GM23338 (cell line): ENCODE data around the gene POLR1E. TPM values are rescaled to one million over a fixed set of nuclear protein-coding genes. Genes with fewer than 3 reads are reported as not detected.

Experiments
- ATAC-seq: fragments of 200-7000 bp; cut with Tn5 transposase; 3 replicates; pipeline ENCODE4 v1.9.1; 2020
- DNase-seq: peaks from one replicate; pipeline ENCODE4 v3.0.0-alpha.2; 2015; ENCODE audit warnings: low spot score
- H2AFZ ChIP-seq: fragments of 200-600 bp; sonication (generic); 2 replicates; pipeline ENCODE4 v1.8.0; 2016; ENCODE audit warnings: antibody characterized with exemption, mild to moderate bottlenecking, moderate library complexity
- H3F3A ChIP-seq: fragments of 200-600 bp; sonication (generic); replicated peaks from 2 replicates; pipeline ENCODE4 v1.8.0; 2017; ENCODE audit warnings: antibody characterized with exemption, mixed run types, low read depth
- H3K27ac ChIP-seq: fragments of 200-600 bp; sonication (generic); 2 replicates; pipeline ENCODE4 v1.6.1; 2016; ENCODE audit warnings: low read depth
- H3K27me3 ChIP-seq: fragments of 200-600 bp; sonication (generic); 2 replicates; pipeline ENCODE4 v1.8.0; 2016; ENCODE audit warnings: mild to moderate bottlenecking, mixed run types, moderate library complexity; ENCODE audit not compliant: insufficient read depth
- H3K36me3 ChIP-seq: fragments of 200-600 bp; sonication (generic); 2 replicates; pipeline ENCODE4 v1.8.0; 2016; ENCODE audit warnings: mild to moderate bottlenecking; ENCODE audit not compliant: insufficient read depth
- H3K4me1 ChIP-seq: fragments of 200-600 bp; sonication (generic); 2 replicates; pipeline ENCODE4 v1.8.0; 2016; ENCODE audit warnings: mild to moderate bottlenecking, moderate library complexity; ENCODE audit not compliant: insufficient read depth
- H3K4me2 ChIP-seq: fragments of 200-600 bp; sonication (generic); 2 replicates; pipeline ENCODE4 v1.7.1; 2017; ENCODE audit warnings: mixed run types
- H3K4me3 ChIP-seq: fragments of 200-600 bp; sonication (generic); 2 replicates; pipeline ENCODE4 v1.6.1; 2016; ENCODE audit warnings: mixed run types
- H3K79me2 ChIP-seq: fragments of 200-600 bp; sonication (generic); replicated peaks from 2 replicates; pipeline ENCODE4 v1.8.0; 2017; ENCODE audit warnings: mild to moderate bottlenecking; ENCODE audit not compliant: insufficient read depth
- H3K9me2 ChIP-seq: fragments of 200-600 bp; sonication (generic); 2 replicates; pipeline ENCODE4 v1.8.0; 2017; ENCODE audit not compliant: insufficient read depth
- H4K20me1 ChIP-seq: fragments of 200-600 bp; sonication (generic); replicated peaks from 2 replicates; pipeline ENCODE4 v1.8.0; 2017; ENCODE audit warnings: mild to moderate bottlenecking; ENCODE audit not compliant: insufficient read depth
- H3K27ac Mint-ChIP-seq: 2 replicates; pipeline ENCODE4 v1.8.0; 2020; ENCODE audit warnings: inconsistent platforms, mild to moderate bottlenecking, moderate library complexity, mixed read lengths
- H3K27me3 Mint-ChIP-seq: 3 replicates; pipeline ENCODE4 v1.8.0; 2022; ENCODE audit warnings: low read depth, mild to moderate bottlenecking, moderate library complexity, mixed read lengths, inconsistent platforms; ENCODE audit not compliant: insufficient read depth, poor library complexity
- H3K36me3 Mint-ChIP-seq: 3 replicates; pipeline ENCODE4 v1.8.0; 2021; ENCODE audit warnings: low read depth, mild to moderate bottlenecking, inconsistent platforms, moderate library complexity, mixed read lengths
- H3K4me1 Mint-ChIP-seq: 3 replicates; pipeline ENCODE4 v1.8.0; 2020; ENCODE audit warnings: mild to moderate bottlenecking, inconsistent platforms, mixed read lengths
- H3K4me3 Mint-ChIP-seq: 3 replicates; pipeline ENCODE4 v1.8.0; 2021; ENCODE audit warnings: moderate library complexity, mild to moderate bottlenecking, inconsistent platforms, mixed read lengths
- H3K9me3 Mint-ChIP-seq: 3 replicates; pipeline ENCODE4 v1.8.0; 2020; ENCODE audit warnings: moderate library complexity, mild to moderate bottlenecking, inconsistent platforms, mixed read lengths
- CREB1 ChIP-seq: fragments of 250-450 bp; sonication (Bioruptor Pico); IDR thresholded peaks from 2 replicates; pipeline ENCODE4 v1.5.0; 2020; ENCODE audit warnings: low read depth, mild to moderate bottlenecking, moderate library complexity
- EZH2 ChIP-seq: fragments of 200-600 bp; sonication (generic); IDR thresholded peaks from one replicate; pipeline ENCODE4 v1.8.0; 2017; ENCODE audit warnings: antibody characterized with exemption, mild to moderate bottlenecking, low read depth; ENCODE audit not compliant: unreplicated experiment
- EZH2phosphoT487 ChIP-seq: fragments of 200-600 bp; sonication (generic); IDR thresholded peaks from one replicate; pipeline ENCODE4 v1.8.1; 2018; ENCODE audit warnings: antibody characterized with exemption; ENCODE audit not compliant: unreplicated experiment
- JUNB ChIP-seq: IDR thresholded peaks from one replicate; pipeline ENCODE4 v1.6.1; 2016; ENCODE audit warnings: antibody characterized with exemption; ENCODE audit not compliant: unreplicated experiment
- NANOG ChIP-seq: IDR thresholded peaks from 2 replicates; pipeline ENCODE4 v1.6.1; 2016; ENCODE audit warnings: antibody characterized with exemption, borderline replicate concordance
- POLR2AphosphoS5 ChIP-seq: IDR thresholded peaks from 2 replicates; pipeline ENCODE4 v1.6.1; 2016; ENCODE audit warnings: antibody characterized with exemption, low read depth
- STAT1 ChIP-seq: IDR thresholded peaks from one replicate; pipeline ENCODE4 v1.6.1; 2016; ENCODE audit warnings: antibody characterized with exemption; ENCODE audit not compliant: unreplicated experiment
- ZNF114 ChIP-seq: fragments of 250-450 bp; sonication (Bioruptor Pico); IDR thresholded peaks from 2 replicates; pipeline ENCODE4 v1.5.0; 2020; ENCODE audit warnings: mild to moderate bottlenecking, moderate library complexity
- ZNF331 ChIP-seq: fragments of 250-450 bp; sonication (Bioruptor Pico); IDR thresholded peaks from 2 replicates; pipeline ENCODE4 v1.5.0; 2020; ENCODE audit warnings: low read depth, mild to moderate bottlenecking, moderate library complexity
- polyA plus RNA-seq: library from polyadenylated mRNA; unstranded; fragments of >200 nt; fragmentation: Nextera tagmentation; extraction: Ambion mirVana; gene quantifications from 2 replicates; pipeline ENCODE4 v1.2.1, GENCODE V29; 2016
- total RNA-seq: library from RNA; depleted of rRNA; stranded (reverse); fragments of >200 nt; shearing (Covaris generic); gene quantifications from 2 replicates; pipeline ENCODE4 v1.2.3, GENCODE V29; 2014
- TF ChIP-seq, protein P1 (sequence below): IDR thresholded peaks from one replicate; pipeline ENCODE4 v1.6.1; 2018; ENCODE audit warnings: antibody characterized with exemption; ENCODE audit not compliant: unreplicated experiment
- TF ChIP-seq, protein P2 (sequence below): IDR thresholded peaks from 2 replicates; pipeline ENCODE4 v1.6.1; 2016; ENCODE audit warnings: antibody characterized with exemption
- TF ChIP-seq, protein P3 (sequence below), 2 experiments: fragments of 200-600 bp in 1 of 2; sonication (generic) in 1 of 2; conservative IDR thresholded peaks; 2 replicates each; pipeline versions ENCODE4 v1.5.1 to v1.6.1; 2016 to 2017; ENCODE audit warnings: antibody characterized with exemption in 2 of 2, low read depth in 2 of 2, mild to moderate bottlenecking in 2 of 2, moderate library complexity in 1 of 2
- TF ChIP-seq, protein P4 (sequence below): fragments of 250-450 bp; sonication (Bioruptor Pico); IDR thresholded peaks from 2 replicates; pipeline ENCODE4 v1.5.0; 2020; ENCODE audit warnings: mild to moderate bottlenecking, moderate library complexity

Gene POLR1E
- total and polyA plus RNA-seq, 2 experiments from 2014 or later: 19.2 to 45.5 TPM

DNA sequence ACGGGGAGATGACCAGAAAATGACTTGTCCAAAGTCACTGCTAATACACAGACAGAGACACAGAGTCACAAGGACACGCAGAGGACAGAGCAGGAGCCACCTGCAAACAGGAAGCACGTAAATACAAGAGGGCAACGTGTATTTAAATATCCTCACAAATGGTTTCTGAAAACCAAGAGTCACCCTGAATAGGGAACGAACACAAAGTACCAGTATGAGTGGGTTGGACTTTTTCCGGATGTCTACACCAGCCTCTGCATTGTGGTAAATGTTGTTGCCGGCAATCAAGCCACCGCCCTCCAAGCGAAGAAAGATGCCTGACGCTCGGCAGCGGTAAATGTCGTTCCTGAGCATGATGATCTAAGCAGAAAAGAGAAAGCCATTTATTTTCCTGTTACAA, 46.0 kb downstream of the POLR1E start:
- no peaks in the 10 kb centered on the region for H3K4me1 ChIP-seq
- no peaks in the 10 kb centered on the region for H3K27me3 ChIP-seq
- no peak overlapping the region for H3K4me2 ChIP-seq
- H3K27me3 Mint-ChIP-seq: no peaks in the 10 kb centered on the region
- H3K27ac ChIP-seq: 0 out of 2 replicates have a peak overlapping the region, but pooled peaks have one; percentile 26
- no peaks in the 10 kb centered on the region for H3F3A ChIP-seq
- ATAC-seq (no peak), DNase-seq (no peak)
- H3K4me1 Mint-ChIP-seq: no peaks in the 10 kb centered on the region
- H4K20me1 ChIP-seq: no peaks in the 10 kb centered on the region; the same call in 1 of the 2 replicates
- no peaks in the 10 kb centered on the region for H3K9me3 Mint-ChIP-seq
- H3K79me2 ChIP-seq: no peaks in the 10 kb centered on the region
- H3K27ac Mint-ChIP-seq: no peak overlapping the region
- H2AFZ ChIP-seq: no peak overlapping the region
- no peaks in the 10 kb centered on the region for H3K9me2 ChIP-seq
- TF ChIP-seq, protein P1, sequence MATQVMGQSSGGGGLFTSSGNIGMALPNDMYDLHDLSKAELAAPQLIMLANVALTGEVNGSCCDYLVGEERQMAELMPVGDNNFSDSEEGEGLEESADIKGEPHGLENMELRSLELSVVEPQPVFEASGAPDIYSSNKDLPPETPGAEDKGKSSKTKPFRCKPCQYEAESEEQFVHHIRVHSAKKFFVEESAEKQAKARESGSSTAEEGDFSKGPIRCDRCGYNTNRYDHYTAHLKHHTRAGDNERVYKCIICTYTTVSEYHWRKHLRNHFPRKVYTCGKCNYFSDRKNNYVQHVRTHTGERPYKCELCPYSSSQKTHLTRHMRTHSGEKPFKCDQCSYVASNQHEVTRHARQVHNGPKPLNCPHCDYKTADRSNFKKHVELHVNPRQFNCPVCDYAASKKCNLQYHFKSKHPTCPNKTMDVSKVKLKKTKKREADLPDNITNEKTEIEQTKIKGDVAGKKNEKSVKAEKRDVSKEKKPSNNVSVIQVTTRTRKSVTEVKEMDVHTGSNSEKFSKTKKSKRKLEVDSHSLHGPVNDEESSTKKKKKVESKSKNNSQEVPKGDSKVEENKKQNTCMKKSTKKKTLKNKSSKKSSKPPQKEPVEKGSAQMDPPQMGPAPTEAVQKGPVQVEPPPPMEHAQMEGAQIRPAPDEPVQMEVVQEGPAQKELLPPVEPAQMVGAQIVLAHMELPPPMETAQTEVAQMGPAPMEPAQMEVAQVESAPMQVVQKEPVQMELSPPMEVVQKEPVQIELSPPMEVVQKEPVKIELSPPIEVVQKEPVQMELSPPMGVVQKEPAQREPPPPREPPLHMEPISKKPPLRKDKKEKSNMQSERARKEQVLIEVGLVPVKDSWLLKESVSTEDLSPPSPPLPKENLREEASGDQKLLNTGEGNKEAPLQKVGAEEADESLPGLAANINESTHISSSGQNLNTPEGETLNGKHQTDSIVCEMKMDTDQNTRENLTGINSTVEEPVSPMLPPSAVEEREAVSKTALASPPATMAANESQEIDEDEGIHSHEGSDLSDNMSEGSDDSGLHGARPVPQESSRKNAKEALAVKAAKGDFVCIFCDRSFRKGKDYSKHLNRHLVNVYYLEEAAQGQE: no peak
- TF ChIP-seq NANOG (no peak), JUNB (no peak), ZNF114 (no peak), EZH2phosphoT487 (no peak), ZNF331 (no peak), STAT1 (no peak), POLR2AphosphoS5 (no peak), CREB1 (no peak), EZH2 (no peak)
- TF ChIP-seq, protein P2, sequence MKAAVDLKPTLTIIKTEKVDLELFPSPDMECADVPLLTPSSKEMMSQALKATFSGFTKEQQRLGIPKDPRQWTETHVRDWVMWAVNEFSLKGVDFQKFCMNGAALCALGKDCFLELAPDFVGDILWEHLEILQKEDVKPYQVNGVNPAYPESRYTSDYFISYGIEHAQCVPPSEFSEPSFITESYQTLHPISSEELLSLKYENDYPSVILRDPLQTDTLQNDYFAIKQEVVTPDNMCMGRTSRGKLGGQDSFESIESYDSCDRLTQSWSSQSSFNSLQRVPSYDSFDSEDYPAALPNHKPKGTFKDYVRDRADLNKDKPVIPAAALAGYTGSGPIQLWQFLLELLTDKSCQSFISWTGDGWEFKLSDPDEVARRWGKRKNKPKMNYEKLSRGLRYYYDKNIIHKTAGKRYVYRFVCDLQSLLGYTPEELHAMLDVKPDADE: no peak
- TF ChIP-seq, protein P3, sequence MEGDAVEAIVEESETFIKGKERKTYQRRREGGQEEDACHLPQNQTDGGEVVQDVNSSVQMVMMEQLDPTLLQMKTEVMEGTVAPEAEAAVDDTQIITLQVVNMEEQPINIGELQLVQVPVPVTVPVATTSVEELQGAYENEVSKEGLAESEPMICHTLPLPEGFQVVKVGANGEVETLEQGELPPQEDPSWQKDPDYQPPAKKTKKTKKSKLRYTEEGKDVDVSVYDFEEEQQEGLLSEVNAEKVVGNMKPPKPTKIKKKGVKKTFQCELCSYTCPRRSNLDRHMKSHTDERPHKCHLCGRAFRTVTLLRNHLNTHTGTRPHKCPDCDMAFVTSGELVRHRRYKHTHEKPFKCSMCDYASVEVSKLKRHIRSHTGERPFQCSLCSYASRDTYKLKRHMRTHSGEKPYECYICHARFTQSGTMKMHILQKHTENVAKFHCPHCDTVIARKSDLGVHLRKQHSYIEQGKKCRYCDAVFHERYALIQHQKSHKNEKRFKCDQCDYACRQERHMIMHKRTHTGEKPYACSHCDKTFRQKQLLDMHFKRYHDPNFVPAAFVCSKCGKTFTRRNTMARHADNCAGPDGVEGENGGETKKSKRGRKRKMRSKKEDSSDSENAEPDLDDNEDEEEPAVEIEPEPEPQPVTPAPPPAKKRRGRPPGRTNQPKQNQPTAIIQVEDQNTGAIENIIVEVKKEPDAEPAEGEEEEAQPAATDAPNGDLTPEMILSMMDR (conservative IDR thresholded peaks at IDR 0.05; ENCODE audit: low read depth in 2 of 2): no peak
- TF ChIP-seq, protein P4, sequence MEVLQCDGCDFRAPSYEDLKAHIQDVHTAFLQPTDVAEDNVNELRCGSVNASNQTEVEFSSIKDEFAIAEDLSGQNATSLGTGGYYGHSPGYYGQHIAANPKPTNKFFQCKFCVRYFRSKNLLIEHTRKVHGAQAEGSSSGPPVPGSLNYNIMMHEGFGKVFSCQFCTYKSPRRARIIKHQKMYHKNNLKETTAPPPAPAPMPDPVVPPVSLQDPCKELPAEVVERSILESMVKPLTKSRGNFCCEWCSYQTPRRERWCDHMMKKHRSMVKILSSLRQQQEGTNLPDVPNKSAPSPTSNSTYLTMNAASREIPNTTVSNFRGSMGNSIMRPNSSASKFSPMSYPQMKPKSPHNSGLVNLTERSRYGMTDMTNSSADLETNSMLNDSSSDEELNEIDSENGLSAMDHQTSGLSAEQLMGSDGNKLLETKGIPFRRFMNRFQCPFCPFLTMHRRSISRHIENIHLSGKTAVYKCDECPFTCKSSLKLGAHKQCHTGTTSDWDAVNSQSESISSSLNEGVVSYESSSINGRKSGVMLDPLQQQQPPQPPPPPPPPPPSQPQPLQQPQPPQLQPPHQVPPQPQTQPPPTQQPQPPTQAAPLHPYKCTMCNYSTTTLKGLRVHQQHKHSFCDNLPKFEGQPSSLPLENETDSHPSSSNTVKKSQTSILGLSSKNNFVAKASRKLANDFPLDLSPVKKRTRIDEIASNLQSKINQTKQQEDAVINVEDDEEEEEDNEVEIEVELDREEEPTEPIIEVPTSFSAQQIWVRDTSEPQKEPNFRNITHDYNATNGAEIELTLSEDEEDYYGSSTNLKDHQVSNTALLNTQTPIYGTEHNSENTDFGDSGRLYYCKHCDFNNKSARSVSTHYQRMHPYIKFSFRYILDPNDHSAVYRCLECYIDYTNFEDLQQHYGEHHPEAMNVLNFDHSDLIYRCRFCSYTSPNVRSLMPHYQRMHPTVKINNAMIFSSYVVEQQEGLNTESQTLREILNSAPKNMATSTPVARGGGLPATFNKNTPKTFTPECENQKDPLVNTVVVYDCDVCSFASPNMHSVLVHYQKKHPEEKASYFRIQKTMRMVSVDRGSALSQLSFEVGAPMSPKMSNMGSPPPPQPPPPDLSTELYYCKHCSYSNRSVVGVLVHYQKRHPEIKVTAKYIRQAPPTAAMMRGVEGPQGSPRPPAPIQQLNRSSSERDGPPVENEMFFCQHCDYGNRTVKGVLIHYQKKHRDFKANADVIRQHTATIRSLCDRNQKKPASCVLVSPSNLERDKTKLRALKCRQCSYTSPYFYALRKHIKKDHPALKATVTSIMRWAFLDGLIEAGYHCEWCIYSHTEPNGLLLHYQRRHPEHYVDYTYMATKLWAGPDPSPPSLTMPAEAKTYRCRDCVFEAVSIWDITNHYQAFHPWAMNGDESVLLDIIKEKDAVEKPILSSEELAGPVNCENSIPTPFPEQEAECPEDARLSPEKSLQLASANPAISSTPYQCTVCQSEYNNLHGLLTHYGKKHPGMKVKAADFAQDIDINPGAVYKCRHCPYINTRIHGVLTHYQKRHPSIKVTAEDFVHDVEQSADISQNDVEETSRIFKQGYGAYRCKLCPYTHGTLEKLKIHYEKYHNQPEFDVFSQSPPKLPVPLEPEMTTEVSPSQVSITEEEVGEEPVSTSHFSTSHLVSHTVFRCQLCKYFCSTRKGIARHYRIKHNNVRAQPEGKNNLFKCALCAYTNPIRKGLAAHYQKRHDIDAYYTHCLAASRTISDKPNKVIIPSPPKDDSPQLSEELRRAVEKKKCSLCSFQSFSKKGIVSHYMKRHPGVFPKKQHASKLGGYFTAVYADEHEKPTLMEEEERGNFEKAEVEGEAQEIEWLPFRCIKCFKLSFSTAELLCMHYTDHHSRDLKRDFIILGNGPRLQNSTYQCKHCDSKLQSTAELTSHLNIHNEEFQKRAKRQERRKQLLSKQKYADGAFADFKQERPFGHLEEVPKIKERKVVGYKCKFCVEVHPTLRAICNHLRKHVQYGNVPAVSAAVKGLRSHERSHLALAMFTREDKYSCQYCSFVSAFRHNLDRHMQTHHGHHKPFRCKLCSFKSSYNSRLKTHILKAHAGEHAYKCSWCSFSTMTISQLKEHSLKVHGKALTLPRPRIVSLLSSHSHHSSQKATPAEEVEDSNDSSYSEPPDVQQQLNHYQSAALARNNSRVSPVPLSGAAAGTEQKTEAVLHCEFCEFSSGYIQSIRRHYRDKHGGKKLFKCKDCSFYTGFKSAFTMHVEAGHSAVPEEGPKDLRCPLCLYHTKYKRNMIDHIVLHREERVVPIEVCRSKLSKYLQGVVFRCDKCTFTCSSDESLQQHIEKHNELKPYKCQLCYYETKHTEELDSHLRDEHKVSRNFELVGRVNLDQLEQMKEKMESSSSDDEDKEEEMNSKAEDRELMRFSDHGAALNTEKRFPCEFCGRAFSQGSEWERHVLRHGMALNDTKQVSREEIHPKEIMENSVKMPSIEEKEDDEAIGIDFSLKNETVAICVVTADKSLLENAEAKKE (CRISPR knock-in tag): no peak
- no peak overlapping the region for H3K4me3 Mint-ChIP-seq
- H3K4me3 ChIP-seq: no peak overlapping the region
- H3K36me3 ChIP-seq: no peaks in the 10 kb centered on the region
- H3K36me3 Mint-ChIP-seq: peaks cover 8% of the 10 kb centered on the region; the same call in 2 of the 3 replicates
